Measurements from ENCODE around the gene HTR6.
A peak's percentile ranks its signal among the peaks of the same experiment; 100 is the strongest.

HTR6 gene

DNA sequence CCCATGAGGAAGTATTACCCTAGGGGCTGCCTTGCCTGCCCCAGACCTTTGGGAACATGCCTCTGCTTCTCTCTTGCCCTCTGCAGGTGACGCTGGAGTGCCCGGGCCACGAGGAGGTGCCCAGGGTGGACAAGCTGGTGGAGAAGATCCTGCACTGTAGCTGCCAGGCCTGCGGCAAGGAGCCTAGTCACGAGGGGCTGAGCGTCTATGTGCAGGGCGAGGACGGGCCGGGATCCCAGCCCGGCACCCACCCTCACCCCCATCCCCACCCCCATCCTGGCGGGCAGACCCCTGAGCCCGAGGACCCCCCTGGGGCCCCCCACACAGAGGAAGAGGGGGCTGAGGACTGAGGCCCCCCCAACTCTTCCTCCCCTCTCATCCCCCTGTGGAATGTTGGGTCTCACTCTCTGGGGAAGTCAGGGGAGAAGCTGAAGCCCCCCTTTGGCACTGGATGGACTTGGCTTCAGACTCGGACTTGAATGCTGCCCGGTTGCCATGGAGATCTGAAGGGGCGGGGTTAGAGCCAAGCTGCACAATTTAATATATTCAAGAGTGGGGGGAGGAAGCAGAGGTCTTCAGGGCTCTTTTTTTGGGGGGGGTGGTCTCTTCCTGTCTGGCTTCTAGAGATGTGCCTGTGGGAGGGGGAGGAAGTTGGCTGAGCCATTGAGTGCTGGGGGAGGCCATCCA, 7.8 kb upstream of the HTR6 start:
- no peak for DNase-seq (ENCODE audit: low read depth)

DNA sequence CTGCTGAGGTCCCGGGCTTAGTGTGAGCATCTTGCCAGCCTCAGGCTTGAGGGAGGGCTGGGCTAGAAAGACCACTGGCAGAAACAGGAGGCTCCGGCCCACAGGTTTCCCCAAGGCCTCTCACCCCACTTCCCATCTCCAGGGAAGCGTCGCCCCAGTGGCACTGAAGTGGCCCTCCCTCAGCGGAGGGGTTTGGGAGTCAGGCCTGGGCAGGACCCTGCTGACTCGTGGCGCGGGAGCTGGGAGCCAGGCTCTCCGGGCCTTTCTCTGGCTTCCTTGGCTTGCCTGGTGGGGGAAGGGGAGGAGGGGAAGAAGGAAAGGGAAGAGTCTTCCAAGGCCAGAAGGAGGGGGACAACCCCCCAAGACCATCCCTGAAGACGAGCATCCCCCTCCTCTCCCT, 7.2 kb upstream of the HTR6 start:
- DNase-seq (ENCODE audit: low read depth): no peak

DNA sequence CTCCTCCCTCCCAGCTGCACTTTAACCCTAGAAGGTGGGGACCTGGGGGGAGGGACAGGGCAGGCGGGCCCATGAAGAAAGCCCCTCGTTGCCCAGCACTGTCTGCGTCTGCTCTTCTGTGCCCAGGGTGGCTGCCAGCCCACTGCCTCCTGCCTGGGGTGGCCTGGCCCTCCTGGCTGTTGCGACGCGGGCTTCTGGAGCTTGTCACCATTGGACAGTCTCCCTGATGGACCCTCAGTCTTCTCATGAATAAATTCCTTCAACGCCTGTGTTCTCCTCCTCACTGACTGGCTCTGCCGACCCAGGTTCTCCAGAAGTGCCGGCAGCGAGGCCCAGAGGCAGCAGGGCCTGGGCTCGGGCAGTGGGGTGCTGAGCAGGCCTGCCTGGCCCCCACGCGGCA, 6.5 kb upstream of the HTR6 start:
- no peak for DNase-seq (ENCODE audit: low read depth)

DNA sequence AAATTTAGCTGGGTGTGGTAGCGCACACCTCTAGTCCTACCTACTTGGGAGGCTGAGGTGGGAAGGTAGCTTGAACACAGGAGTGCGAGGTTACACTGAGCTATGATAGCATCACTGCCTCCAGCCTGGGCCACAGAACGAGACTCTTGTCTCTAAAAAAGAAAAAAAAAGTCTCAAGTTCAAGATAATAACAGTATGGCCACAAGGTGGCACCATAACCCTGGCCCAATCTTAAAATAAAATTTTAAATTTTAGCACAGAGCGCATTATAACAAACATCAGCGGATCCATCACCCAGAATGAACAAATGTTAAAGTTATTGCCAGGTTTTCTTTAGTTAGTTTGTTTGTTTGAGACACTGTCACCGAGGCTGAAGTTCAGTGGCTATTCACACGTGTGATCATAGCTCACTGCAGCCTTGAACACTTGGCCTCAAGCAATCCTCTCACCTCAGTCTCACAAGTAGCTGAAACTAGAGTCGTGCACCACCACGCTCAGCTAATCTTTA, 2.9 kb upstream of the HTR6 start:
- DNase-seq (ENCODE audit: low read depth): peak; percentile 31

DNA sequence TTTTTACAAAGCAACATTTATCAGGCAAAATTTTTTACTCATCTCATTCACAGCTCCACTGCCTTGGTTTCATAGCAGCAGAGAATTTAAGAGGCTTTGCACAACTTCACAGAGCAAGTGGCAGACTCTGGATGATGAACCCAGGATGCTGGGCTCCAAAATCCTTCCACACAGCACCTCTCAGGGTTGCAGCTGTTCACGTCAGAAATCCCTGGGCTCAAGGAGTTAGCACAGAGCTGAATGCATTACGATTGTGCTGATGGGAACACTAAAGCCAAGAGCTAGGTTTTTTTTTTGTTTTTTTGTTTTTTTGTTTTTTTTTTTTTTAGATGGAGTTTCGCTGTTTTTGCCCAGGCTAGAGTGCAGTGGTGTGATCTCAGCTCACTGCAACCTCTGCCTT, 2.4 kb upstream of the HTR6 start:
- DNase-seq (ENCODE audit: low read depth): no peak

DNA sequence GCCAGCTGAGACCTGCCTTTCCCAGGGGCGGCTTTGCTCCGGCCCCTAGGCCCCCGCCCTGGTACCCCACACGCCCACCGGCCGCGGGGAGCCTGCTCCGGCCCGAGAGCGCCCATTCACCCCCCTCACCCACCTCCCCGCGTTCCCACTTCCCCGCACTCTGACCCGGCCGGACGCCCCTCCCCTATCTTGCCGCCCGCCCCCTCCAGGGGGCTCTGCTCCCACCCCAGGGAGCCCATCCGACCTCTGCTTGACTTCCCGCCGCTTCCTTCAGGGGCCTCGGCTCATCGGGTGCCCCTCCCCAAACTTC, 466 bp downstream of the HTR6 start:
- no peak for DNase-seq (ENCODE audit: low read depth)

DNA sequence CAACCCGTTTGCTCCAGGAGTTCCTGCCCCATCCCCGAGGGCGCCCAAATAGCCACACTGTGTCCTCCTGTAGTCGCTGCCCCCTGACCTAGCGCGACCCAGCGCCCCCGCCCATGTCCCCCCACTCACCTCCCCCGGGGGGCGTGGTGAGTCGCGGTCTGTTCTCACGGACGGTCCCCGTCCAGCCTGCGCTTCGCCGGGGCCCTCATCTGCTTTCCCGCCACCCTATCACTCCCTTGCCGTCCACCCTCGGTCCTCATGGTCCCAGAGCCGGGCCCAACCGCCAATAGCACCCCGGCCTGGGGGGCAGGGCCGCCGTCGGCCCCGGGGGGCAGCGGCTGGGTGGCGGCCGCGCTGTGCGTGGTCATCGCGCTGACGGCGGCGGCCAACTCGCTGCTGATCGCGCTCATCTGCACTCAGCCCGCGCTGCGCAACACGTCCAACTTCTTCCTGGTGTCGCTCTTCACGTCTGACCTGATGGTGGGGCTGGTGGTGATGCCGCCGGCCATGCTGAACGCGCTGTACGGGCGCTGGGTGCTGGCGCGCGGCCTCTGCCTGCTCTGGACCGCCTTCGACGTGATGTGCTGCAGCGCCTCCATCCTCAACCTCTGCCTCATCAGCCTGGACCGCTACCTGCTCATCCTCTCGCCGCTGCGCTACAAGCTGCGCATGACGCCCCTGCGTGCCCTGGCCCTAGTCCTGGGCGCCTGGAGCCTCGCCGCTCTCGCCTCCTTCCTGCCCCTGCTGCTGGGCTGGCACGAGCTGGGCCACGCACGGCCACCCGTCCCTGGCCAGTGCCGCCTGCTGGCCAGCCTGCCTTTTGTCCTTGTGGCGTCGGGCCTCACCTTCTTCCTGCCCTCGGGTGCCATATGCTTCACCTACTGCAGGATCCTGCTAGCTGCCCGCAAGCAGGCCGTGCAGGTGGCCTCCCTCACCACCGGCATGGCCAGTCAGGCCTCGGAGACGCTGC, 1.1 kb downstream of the HTR6 start:
- no peak for DNase-seq (ENCODE audit: low read depth)

DNA sequence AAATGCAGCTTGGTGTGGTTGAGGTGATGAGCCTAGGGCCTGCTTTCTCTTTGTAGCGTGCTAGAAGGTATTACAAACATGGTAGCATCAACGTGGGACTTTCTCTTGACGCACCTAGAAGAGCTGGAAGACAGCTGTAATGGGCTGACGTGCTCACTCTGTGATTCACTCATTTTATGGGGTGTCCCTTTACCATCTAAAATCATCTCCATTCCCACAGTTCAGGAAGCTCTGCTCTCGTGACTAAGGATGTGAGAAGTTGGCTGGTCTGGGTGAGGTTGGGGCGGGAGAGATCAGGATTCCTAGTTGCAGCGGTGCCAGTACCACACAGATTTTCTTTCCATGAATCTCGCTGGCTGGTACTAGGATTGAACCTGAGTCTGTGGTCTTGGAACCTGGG, 4.2 kb downstream of the HTR6 start:
- no peak for DNase-seq (ENCODE audit: low read depth)

DNA sequence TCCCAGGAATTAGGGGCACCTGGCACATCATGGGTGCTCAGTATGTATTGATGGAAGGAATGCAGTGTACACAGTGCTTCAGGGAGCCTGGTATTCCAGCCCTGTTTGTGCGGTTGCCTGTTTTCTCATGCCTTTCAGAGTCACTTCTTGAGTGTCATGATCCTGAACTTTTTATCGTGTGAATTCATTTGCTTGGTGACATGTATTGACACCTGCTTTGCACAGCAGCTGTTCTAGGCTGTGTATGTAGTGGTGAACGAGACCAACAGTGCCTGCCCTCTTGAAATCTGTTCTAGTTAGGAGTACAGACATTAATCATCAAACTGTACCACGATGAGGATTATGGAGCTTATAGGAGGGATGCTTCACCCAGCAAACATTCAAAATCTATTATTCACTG, 6.1 kb downstream of the HTR6 start:
- no peak for DNase-seq (ENCODE audit: low read depth)

DNA sequence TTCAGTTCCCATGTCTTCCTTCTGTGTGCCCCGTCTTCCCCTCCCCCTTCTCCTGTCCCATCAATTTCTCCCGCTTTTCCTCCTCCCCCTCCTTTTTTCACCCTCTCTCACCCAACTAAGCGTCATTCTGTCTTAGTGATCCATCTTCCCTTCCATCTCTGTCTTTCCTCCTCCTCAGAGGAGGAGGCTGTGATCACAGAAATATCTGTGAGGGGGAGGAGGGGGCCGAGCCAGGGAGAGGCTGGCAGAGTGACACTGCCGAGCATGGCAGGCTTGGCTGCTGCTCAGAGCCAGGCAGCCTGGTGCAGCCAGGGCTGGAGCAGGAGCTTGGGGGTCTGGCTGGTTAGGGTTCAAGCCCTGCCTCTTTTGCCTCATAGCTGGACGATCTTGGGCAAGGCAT, 7.6 kb downstream of the HTR6 start:
- no peak for DNase-seq (ENCODE audit: low read depth)

DNA sequence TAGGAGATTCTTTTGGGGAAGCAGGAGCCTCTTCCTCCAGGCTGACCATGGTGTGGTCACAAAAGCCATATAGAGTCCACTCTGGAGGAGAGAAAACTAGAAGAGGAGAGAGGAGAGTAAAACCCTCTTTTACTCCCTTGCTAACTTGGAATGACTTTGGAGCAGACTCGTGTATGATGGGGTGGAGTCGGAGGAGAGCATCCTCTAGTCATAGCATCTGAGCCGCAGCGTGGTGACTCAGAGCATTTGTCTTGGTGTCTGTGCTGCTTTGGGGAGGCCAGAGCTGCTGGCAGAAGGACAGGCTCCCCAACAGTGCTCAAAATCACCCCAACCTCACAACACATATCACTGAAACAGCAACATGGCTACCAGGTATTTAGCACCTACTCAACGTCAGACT, 11.1 kb downstream of the HTR6 start:
- DNase-seq (ENCODE audit: low read depth): no peak

DNA sequence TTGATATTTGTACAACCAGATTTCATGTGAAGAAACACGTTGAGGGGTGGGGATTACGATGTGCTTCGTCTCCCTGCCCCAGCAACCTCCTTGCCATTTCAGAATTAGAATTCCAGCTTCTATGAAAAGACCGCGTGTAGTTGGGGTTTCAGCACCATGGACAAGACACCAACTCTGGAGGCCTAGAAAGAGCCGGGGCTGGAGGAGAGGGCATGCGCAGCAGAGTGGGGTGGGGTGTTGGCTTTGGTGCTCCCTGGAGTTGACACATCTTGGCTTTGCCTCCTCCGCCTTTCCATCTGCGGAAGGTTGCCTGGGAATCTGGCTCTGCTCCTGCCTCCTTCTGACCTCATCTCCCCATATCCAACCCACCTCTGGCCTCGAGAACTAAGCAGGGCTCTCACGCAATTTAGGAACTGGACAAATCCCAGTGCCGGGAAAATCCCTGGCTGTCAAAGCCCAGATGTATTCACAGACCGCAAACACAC, 11.8 kb downstream of the HTR6 start:
- DNase-seq (ENCODE audit: low read depth): no peak

DNA sequence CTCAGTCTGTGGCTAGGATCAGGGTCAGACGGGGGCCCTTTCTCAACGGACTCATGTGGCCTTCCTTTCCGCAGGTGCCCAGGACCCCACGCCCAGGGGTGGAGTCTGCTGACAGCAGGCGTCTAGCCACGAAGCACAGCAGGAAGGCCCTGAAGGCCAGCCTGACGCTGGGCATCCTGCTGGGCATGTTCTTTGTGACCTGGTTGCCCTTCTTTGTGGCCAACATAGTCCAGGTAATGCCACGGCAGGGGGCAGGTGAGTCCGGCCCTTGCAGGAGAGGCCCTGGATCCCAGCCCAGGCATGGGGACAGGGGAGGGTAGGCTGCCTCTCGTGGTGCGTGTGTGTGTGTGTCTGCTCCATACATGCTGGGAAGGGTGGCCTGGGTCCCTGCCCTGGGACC, 13.8 kb downstream of the HTR6 start:
- no peak for DNase-seq (ENCODE audit: low read depth)

DNA sequence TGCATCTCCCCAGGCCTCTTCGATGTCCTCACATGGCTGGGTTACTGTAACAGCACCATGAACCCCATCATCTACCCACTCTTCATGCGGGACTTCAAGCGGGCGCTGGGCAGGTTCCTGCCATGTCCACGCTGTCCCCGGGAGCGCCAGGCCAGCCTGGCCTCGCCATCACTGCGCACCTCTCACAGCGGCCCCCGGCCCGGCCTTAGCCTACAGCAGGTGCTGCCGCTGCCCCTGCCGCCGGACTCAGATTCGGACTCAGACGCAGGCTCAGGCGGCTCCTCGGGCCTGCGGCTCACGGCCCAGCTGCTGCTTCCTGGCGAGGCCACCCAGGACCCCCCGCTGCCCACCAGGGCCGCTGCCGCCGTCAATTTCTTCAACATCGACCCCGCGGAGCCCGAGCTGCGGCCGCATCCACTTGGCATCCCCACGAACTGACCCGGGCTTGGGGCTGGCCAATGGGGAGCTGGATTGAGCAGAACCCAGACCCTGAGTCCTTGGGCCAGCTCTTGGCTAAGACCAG, 14.3 kb downstream of the HTR6 start:
- DNase-seq (ENCODE audit: low read depth): no peak

DNA sequence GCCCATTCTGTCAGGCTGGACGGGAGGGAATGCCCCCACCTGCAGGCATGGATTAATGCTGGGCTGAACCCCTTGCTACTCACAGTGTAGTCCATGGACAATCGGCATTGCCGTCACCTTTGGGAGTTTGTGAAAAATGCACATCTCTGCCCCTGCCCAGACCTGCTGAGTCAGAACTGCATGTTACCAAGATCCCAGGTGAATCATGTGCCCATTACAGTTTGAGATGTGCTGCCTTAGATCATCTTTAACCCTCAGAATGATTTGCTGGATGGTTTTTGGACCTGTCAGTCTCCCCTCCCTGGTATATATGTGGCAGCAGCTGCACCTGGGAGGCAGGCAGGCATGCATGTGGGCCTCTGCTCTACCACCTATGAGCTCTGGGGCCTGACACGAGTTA, 15.0 kb downstream of the HTR6 start:
- DNase-seq (ENCODE audit: low read depth): no peak

DNA sequence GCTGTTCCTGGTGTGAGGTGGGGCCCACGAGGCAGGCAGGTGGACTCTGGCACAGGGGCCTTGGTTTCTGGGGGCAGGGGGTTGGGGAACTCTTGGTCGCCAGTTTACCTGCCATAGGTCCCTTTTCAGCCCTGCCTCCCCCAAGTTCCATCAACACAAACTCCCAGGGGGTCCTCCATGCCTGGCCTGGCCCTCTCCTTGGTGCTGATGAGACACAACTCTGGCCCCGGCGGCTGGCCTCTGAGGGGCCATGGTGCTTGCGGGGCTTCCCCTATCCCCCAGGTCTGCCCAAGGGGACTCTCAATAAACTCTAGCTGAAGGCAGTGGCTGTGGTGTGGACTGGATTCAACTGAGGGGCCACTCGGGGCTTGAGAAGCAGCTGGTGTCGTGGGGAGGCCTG, 16.0 kb downstream of the HTR6 start:
- no peak for DNase-seq (ENCODE audit: low read depth)

DNA sequence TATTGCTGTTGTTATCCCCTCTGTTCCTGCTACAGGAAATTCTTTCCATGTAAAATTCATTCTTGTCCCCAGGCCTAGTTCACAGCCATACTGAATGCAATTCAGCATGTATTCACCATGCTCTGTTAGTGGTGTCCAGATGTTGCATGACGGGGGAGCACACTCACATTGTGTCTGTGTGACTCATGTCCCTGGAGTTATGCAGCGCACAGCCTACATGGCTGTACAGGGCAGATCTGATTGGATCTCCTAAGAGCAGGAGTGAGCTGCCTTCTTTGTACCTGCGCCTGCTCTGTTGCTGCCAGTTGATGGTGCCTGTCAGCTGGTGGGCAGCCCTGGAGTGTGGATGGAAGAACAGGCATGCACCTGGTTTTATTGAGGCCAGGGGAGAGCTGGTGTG, 17.6 kb downstream of the HTR6 start:
- no peak for DNase-seq (ENCODE audit: low read depth)

DNA sequence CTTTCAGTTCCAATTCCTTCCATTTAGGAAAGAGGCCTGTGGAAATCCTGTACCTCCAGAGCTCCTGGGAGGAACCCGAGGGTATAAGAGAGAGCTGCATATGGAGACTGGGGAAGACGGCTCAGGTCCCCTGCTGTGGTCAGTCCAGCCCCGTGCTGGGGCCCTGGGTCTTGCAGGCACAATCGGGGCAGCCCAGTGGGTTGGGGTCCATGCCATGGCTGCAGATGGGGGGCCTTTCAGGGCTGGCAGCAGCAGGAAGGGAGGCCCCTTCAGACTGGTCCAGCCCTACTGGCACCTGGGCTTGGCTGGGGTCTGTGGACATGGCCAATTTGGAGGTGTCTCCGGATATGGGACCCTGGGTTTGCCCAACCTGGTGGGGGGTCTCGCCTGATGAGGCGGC, 18.2 kb downstream of the HTR6 start:
- no peak for DNase-seq (ENCODE audit: low read depth)

DNA sequence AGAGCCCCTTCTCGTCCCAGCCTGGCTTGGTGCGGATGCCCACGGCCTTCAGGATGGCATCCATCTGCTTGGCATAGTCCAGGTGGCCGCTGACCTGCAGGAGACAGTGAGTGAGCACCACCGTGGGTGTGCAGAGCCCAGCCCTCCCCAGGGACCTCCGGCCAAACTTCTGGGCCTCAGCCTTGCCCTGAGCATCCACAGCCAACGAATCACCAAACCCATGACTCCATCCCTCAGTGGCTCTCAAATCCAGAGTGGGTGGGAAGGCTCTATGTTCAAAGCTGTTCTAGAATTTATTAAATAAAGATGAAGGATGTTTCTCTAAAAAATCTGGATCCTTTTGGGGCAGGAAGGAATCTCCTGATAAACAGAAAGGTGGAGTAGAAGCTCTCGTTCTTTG, 18.7 kb downstream of the HTR6 start:
- DNase-seq (ENCODE audit: low read depth): no peak

DNA sequence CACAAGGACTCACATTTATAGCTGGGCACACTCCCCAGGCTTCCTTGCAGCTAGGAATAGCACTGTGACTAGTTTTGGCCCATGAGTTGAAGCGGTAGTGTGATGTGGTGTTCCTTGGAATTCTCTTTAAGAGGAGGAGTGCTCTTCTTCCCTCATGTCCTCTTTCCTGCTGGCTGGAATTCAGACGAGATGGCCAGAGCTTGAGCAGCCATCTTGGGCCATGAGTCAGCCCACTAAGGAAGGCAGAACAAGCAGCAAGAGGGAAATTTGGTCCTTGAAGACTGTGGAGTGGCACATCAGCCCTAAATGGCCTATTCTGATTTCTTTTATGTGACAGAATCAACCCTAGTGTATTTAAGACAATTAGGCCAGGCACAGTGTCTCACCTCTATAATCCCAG, 20.0 kb downstream of the HTR6 start:
- no peak for DNase-seq (ENCODE audit: low read depth)

DNA sequence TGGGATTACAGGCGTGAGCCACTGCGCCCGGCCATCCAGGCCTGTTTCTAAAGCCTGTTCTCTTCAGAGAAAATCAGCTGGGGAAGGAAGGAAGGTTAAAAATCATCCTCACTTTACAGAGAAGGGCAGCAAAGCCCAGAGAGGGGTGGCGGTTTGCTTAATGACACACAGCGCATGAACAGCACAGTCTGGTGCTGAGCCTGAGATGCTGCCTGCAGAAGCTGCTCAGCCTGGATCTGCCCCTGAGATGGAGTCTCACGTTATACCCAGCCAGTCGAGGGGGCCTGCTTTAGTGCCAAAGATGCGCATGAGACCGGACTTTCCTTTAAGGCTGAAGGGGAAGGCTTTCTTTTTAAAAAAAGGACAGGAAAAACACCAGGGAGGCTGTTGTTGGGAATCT, 21.3 kb downstream of the HTR6 start:
- DNase-seq (ENCODE audit: low read depth): no peak

DNA sequence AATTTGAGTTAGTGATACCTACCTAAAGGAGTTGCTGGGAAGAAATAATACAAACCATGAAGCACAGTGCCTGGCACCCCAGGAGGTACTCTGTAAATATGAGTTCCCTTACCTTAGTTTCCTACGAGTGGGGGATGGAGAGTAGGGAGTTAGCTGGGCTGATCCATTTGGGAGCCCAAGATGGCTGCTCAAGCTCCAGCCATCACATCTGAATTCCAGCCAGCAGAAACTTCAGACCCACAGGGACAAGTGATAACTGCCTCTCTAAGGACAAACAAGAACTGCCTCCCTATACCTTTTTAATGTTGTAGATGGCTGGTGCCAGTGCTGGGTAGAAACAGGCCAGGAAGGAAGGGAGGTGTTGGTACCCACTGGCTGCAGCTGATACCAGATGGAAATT, 22.7 kb downstream of the HTR6 start:
- no peak for DNase-seq (ENCODE audit: low read depth)

All from stimulated activated CD8-positive, alpha-beta memory T cell treated with anti-CD3 and anti-CD28 coated beads, Interleukin-12 subunit alpha, Interleukin-12 subunit beta, amount 100 ng/mL, for 1 hour (primary cell).